ENCODE measurements around the gene G3BP1.

DNA sequence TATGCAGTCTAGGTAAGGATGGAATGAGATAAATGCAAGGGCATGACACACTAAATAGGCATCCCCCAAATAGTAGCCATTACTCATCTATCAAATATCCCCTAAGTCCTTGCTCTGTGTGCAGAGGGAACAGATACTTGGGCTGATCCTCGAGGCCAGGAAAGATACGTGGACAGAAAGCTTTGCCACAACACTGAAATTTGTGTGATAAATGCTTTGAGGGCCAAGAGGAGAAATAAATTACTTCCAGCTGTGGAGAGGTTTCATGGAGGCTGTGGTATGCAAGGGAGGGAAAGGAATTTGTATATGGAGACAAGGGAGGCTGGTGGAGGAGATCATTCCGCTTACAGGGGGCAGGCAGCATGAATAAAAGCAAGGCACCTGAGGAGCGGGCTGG lies 31.8 kb upstream of the G3BP1 start:
- TF ChIP-seq, protein P1, sequence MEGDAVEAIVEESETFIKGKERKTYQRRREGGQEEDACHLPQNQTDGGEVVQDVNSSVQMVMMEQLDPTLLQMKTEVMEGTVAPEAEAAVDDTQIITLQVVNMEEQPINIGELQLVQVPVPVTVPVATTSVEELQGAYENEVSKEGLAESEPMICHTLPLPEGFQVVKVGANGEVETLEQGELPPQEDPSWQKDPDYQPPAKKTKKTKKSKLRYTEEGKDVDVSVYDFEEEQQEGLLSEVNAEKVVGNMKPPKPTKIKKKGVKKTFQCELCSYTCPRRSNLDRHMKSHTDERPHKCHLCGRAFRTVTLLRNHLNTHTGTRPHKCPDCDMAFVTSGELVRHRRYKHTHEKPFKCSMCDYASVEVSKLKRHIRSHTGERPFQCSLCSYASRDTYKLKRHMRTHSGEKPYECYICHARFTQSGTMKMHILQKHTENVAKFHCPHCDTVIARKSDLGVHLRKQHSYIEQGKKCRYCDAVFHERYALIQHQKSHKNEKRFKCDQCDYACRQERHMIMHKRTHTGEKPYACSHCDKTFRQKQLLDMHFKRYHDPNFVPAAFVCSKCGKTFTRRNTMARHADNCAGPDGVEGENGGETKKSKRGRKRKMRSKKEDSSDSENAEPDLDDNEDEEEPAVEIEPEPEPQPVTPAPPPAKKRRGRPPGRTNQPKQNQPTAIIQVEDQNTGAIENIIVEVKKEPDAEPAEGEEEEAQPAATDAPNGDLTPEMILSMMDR (conservative IDR thresholded peaks at IDR 0.05 in 1 of 2, IDR thresholded peaks at IDR 0.05 in 1 of 2; ENCODE audit: low read depth in 1 of 2, low read length in 2 of 2) = no peak
- TF ChIP-seq EZH2 (IDR thresholded peaks at IDR 0.05; ENCODE audit: low read length, missing control alignments) = no peak
